GM19467 (cell line): ENCODE data around the gene CRYBA1.
"Not testable (repeated sequence)": the region's sequence is repeated elsewhere in the genome, so short reads cannot be mapped to it uniquely, and the experiment has no call there.

Source experiments
- ATAC-seq: cut with Tn5 transposase; IDR thresholded peaks from one replicate; pipeline ENCODE4 v1.9.1; 2021; ENCODE audit warnings: mild to moderate bottlenecking, moderate library complexity; ENCODE audit not compliant: unreplicated experiment

Gene CRYBA1

DNA sequence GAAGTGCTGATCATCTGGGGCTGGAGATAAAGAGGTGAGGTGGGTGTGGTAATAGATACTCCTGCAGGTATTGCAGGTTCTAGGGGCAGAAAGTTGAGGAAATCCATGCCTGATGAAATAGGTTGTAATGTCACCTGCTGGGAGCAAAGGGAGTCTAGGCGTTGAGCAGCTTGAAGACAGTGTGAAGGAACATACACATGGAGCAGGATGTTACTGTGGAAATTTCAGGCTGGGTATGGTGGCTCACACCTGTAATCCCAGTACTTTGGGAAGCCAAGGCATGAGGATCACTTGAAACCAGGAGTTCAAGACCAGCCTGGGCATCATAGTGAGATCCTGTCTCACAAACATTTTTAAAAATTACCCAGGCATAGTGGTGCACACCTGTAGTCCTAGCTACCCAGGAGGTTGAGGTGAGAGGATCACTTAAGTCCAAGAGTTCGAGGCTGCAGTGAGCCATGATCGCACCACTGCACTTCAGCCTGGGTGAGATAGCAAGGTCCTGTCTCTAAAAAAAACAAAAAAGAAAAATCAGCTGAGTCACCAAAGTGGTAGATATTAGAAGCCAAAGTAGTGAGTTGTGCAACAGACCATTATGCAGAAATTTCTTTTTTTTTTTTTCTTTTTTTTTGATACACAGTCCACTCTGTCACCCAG, 9.1 kb upstream of the CRYBA1 start:
- ATAC-seq = no peak

- ATAC-seq = no peak
Observed at GRCh38 chr17:29238133-29238850, 8.4 kb upstream of the CRYBA1 start.

DNA sequence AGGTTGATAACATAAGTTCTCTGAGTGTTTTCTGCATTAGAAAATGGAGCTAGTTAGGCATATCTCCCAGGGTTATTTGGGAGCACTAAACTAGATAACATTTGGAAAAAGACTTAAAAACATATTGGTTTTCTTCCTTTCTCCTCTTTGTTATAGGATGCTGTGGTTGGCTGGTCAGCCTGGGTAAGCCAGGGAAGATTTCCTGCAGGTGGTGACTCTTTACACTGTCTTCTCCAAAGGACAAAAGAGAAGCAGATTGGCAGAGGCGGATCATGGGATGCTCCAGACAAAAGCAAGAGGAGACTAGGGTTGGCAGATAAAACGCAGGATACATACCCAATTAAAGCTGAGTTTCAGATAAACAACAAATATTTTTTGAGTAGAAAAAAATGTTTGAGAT, 6.2 kb upstream of the CRYBA1 start:
- no peak for ATAC-seq

GRCh38 chr17:29240968-29241963, 5.4 kb upstream of the CRYBA1 start:
- no peak for ATAC-seq

GRCh38 chr17:29242051-29242450, 4.6 kb upstream of the CRYBA1 start:
- ATAC-seq = no peak

- ATAC-seq = no peak
Observed at GRCh38 chr17:29242790-29243189, 3.9 kb upstream of the CRYBA1 start.

- no peak for ATAC-seq
Observed at GRCh38 chr17:29243792-29244191, 2.9 kb upstream of the CRYBA1 start.

DNA sequence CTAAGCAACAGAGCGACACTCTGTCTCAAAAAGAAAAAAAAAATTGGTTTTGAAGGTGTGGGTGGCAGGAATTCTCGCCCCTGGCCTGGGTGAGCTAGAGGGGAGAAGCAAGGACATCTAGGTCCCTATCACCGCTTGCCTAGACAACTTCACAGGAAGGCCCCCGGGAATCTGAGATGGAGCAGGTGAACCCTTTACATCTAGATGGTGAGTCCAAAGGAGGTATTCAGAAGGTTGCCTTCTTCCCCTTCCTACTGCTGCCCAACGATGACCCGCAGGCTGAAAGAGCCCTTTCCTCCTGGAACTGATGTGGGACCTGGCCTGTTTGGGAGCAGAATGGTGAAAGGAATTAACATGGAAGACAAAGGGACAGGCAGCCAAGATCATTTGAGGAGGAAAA, 1.3 kb upstream of the CRYBA1 start:
- ATAC-seq = no peak

DNA sequence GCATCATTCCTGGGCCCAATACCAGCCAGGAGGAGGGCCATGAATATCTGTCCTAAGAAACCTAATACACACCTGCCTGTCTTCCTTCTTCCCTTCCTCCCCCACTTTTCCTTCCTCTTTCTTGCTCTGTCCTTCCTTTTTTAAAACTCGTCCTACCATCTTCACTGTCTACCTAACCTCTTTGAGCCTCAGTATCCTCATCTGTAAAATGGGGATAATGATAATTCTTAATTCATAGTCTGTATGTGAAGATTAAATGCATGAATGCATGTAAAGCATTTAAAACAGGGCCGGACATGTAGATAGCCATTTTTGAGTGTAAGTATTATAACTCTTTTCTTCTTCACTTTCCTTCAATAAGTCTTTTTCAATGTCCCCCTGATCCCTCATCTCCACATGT, 560 bp downstream of the CRYBA1 start:
- no peak for ATAC-seq

- ATAC-seq = no peak
Observed at GRCh38 chr17:29248845-29249244, 2.2 kb downstream of the CRYBA1 start.

DNA sequence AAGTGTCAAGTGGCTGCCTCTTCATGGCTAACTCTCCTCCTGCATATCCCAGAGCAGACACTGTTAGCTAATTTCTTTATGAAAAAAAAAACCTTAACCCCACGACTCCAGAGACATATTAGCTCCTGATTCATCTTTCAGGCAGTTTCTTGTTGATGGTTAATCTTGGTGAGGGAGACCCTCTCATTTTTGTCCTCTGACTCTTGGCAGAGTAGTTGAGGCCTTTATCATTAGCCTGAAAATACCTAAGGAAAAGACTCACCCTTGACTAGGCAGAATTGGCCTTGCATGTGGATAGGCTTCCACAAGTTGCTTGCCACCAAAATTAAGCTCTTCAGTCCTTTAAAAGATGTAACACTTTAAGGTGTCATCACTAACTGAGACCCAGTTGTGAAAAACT, 4.0 kb downstream of the CRYBA1 start:
- no peak for ATAC-seq

DNA sequence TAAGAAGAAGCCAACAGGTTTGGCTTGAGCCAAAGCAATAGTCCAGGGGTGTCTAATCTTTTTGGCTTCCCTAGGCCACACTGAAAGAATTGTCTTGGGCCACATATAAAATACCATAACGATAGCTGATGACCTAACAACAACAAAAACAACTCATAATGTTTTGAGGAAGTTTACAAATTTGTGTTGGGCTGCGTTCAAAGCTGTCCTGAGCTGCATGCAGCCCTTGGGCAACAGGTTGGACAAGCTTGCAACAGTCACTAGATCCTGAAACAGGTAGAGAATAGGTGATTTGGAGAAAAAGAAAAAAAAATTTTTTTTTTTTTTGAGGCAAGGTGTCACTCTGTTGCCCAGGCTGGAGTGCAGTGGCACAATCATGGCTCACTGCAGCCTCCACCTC, 4.5 kb downstream of the CRYBA1 start:
- ATAC-seq = no peak

GRCh38 chr17:29252101-29252791, 5.6 kb downstream of the CRYBA1 start:
- no peak for ATAC-seq

GRCh38 chr17:29253037-29253436, 6.4 kb downstream of the CRYBA1 start:
- ATAC-seq = no peak

DNA sequence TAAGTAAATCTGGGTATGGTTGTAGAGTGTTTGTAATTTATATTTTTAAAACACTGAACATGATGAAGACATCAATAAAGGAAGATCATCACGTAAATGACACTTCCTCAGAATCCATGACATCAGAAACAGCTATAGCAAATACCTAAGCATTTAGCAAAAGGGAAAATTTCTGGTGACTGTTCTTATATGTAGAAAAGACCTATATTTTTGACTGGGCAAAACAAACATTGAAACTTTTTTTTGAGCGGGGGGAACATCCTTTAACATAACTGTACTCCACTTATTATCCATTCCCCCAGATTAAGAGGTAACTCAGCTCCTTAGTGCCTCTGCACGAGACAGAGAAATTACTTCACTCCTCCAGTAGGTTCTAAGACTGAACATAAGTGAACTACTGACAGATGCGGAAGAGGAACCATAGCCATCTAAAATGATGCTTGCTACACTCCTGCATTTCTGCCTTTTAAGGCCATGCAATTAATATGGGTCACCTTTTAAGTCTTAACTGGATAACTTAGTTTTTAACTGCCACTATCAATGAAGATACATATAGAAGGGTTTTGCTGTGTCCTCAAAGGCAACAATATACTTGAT, 9.4 kb downstream of the CRYBA1 start:
- ATAC-seq = no peak

GRCh38 chr17:29256735-29257466, 10.2 kb downstream of the CRYBA1 start:
- no peak for ATAC-seq

DNA sequence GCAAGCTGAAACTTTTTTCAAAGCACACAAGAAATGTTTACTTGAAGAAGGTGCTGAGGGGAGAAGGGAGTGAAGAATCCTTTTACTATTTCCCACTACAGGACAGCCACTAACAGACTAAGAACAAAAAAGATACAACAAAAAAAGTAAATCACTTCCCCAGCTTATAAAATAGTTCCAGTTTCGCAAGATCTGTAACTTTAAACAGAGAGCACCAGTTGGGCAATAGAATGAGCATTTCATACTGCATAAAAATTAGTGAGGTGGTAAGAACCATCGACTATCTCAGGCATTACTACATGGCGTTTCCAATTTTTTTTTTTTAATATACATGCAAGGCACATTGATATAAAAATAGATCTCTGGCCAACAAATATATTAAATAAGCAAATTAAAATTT, 11.1 kb downstream of the CRYBA1 start:
- ATAC-seq = no peak

DNA sequence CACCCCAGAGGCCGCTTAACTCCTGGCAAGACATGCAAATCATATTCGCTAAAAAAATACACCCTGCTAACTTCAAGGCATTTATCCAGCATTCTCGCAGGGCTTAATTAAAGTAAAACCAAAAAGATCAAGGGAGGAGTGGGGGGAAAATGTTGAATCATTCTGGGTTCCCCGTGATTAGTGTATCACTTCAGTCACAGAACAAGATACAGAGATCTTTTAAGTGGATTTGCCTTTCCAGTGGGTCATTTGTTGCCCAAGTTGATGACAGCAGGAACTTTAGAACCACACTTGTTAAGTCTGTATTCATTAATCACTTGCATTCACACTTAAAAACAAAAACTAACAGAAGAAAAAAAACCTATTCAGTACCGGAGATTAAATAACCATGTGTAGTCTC, 17.3 kb downstream of the CRYBA1 start:
- ATAC-seq = no peak

DNA sequence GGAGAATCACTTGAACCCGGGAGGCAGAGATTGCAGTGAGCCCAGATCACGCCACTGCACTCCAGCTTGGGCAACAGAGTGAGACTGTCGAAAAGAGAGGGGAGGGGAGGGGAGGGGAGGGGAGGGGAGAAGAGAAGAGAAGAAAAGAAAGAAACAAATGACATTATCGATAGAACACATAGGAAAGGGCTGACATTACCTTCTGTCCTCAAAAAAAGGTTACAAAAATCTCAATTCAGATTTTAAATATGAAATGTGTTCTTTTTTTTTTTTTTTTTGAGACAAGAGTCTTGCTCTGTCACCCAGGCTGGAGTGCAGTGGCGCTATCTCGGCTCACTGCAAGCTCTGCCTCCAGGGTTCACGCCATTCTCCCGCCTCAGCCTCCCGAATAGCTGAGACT, 25.3 kb downstream of the CRYBA1 start:
- ATAC-seq = not testable (repeated sequence)

DNA sequence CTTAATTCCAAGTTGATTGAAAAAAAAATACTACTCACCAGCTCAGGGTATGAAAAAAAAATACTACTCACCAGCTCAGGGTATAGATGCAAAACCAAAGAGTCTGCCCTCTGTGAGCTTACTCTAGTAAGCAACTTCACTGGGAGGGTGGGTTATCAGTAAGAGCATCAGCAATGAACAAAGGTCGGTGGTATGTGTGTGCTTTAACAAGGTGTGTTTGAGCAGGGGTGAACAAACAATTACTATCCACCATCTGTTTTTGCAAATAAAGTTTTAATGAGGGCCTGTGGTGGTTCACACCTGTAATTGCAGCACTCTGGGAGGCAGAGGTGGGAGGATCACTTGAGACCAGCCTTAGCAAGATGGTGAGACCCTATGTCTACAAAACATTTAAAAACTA, 27.3 kb downstream of the CRYBA1 start:
- no peak for ATAC-seq
